Measurements from ENCODE around the gene RASSF9.

DNA sequence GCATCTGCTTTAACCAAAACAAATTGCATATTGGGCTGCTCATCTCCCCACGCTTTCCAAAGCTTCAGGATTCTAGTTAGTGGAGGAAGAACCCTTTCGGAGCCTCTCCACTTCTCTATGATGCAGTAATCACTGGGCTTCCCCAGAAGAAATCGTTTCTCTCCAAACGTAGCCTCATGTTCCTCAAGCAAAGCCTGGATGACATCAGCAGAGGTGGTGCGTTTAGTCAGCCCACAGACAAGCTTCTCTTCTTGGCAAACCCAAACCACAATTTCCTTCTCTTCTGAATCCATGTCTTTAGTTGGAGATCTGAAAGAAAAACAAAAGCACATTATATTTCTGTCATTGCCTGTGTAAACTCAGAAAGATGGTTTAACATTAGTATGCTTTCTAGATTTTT lies 30.6 kb downstream of the RASSF9 start:
- TF ChIP-seq CTCF (IDR thresholded peaks at IDR 0.05) (no peak), POLR2A (IDR thresholded peaks at IDR 0.05) (no peak)

Data from breast epithelium (tissue), 3 donors.